HG03139 (cell line): ENCODE measurements around the gene STIM1.
"Not testable (repeated sequence)": the region's sequence is repeated elsewhere in the genome, so short reads cannot be mapped to it uniquely, and the experiment has no call there.

ENCODE experiments used
- ATAC-seq: cut with Tn5 transposase; IDR thresholded peaks from one replicate; pipeline ENCODE4 v1.9.1; 2021; ENCODE audit not compliant: unreplicated experiment

The STIM1 gene

GRCh38 chr11:3879967-3880542 lies 24.6 kb downstream of the STIM1 start:
- peak; percentile 41 for ATAC-seq

DNA sequence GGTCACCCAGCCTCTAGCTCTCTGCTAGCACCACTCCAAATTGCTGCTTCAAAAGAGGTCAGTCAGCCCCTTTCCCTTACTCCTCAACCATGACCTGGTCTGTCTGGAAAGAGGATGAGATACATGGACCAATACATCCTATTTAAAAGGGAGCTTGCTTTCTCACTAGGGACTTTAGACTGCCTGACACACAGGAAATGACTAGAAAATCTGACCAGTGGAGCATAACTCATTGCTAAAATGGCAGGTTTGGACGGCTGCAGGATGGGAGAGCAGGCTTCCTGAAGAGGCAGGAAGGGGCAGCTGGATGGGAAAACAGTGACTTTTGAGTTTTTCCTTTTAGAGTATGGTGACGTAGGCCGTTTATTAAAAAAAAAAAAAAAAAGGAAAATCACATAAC lies 25.3 kb downstream of the STIM1 start:
- ATAC-seq = no peak

DNA sequence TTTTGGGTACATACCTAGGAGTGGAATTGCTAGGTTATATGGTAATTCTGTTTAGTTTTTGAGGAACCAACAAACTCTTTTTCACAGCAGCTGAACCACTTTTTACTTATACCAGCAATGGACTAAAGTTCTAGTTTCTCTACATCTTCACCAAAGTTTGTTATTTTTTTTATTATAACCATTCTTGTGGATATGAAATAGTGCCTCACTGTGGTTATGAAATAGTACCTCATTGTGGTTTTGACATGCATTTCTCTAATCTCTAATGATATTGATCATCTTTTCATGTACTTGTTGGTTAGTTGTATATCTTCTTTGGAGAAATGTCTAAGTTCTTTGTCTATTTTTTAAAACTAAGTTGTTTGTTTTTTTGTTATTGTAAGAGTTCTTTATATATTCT lies 27.2 kb downstream of the STIM1 start:
- ATAC-seq = no peak

GRCh38 chr11:3885855-3886254 lies 30.4 kb downstream of the STIM1 start:
- ATAC-seq = no peak

DNA sequence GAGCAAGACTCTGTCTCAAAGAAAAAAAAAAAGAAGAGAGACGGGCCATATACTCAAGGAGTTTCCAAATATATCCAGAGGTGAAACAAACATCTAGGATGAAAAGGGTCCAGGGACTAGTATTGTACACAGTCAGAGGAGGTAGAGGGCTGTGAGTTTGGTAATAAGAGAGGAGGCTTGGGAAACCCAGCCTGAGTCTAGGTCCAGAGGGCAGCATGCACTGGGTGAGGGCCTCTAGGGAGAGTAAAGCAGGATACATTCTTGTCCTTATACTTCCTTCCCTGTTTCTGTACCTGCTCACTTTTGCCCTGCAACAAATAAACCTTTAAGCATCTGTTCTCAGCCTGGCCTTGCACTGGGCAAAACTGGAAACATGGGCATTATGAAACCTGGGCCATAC lies 31.5 kb downstream of the STIM1 start:
- no peak for ATAC-seq

GRCh38 chr11:3888876-3889275 lies 33.4 kb downstream of the STIM1 start:
- ATAC-seq = no peak

GRCh38 chr11:3890014-3890413 lies 34.5 kb downstream of the STIM1 start:
- no peak for ATAC-seq

- ATAC-seq = no peak
Measured at GRCh38 chr11:3890806-3891205, 35.3 kb downstream of the STIM1 start.

GRCh38 chr11:3891751-3892150 lies 36.3 kb downstream of the STIM1 start:
- ATAC-seq = no peak

DNA sequence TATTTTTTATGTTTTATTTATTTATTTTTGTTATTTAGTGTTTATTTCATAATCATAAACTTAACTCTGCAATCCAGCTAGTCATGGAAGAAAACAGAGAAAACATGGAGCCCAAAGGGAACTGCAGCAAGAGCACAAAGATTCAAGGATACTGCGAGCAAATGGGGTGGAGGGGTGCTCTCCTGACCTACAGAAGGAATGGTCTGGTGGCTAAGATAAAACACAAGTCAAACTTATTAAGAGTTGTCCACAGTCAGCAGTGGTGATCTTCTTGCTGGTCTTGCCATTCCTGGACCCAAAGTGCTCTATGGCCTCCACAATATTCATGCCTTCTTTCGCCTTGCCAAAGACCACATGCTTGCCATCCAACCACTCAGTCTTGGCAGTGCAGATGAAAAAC lies 36.7 kb downstream of the STIM1 start:
- no peak for ATAC-seq

GRCh38 chr11:3893311-3893710 lies 37.8 kb downstream of the STIM1 start:
- ATAC-seq = no peak

DNA sequence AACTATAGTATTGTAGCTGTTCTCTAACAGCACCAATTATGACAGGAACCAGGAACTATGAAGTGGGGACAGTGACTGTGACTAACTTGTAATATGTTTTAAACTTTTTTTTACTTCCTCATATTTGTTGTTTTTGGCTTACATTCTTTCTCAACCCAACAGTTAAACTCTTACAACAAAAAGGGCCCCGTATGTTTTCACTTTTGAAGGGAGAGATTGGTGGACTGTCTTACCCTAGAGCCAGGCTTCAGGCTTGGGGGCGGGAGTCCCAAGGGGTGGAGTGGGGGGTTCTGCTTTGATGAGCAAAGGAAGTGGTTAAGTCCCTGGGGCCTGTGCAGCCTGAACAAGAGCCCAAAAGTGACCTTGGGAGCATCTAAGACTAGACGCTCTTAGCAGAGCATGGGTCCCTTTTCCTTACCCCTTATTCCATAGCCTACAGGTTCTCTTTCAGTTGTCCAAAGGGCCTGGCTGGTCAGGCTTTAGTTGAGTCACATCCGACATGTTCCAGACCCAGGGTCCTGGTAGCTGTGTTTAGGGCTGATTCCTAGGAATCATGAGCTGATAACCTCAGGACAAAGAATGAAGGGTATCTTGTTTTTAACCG lies 38.8 kb downstream of the STIM1 start:
- peak; percentile 97 for ATAC-seq

DNA sequence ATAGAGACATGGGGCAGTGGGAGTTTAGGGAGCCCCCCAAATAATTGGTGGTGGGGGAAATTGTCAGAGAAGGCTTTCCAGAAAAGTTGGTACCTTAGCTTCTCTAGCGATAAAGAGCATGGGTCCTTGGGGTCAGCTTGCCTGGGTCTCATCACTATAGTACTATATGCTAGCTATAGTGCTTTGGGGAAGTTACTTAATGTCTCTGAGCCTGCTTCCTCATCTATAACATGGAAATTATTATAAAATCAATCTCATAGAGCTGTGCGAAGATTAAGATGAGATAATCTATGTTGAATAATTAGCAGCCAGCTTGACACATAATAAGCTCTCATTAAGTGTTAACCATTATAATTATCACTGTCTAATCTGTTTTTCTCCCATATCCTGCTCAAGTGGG lies 41.2 kb downstream of the STIM1 start:
- ATAC-seq = no peak

- not testable (repeated sequence) for ATAC-seq
Measured at GRCh38 chr11:3900230-3900629, 44.8 kb downstream of the STIM1 start.

DNA sequence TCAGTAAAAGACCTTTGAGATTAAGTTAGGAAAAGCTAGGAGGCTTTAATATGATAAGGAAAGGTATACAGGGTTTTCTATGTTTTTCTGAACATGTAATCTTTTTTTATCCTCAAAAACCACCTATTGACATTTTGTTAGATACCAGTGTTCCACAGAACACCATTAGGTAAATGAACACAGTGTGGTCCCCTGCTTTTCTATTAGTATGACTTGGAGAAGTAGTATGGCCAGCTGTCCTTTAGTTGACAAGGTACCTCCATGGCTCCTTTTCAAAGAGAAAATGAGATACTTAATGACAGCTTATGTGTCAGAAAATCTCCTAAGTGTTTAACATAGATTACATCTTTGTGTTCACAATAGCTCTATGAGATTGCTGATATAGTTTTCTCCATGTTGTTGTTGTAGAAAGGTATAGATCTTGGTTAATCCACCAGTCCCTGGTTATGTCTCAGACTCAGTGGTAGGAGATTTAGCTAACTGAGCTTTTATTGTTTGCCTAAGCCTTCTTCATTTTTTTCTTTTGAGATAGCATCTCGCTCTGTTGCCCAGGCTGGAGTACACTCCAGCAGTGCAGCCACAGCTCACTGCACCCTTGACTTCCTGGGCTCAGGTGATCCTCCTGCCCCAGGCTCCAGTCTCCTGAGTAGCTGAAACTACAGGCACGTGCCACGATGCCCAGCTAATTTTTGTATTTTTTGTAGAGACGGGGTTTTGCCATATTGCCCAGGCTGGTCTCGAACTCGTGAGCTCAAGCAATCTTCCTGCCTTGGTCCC lies 46.0 kb downstream of the STIM1 start:
- ATAC-seq = no peak

GRCh38 chr11:3902441-3902840 lies 47.0 kb downstream of the STIM1 start:
- ATAC-seq = no peak

GRCh38 chr11:3903207-3903896 lies 47.9 kb downstream of the STIM1 start:
- ATAC-seq = no peak

DNA sequence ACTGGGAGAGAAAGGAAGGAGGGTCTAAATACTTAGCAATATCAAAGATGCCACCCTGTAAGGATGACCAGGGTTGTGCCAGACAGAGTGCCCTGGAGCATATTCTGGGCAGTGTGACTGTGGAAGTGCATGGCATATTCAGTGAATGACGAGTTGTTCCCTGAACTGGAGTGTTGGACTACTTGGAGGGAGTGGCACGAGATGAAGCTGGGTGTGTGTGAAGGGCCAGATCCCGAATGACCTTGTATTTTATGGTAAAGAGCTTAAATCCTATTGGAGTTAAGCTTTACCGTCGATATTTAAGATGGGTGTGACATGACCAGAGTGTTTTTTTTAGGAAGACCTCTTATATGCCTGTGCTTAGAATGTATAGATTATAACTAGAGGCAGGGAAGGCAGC lies 48.8 kb downstream of the STIM1 start:
- no peak for ATAC-seq

DNA sequence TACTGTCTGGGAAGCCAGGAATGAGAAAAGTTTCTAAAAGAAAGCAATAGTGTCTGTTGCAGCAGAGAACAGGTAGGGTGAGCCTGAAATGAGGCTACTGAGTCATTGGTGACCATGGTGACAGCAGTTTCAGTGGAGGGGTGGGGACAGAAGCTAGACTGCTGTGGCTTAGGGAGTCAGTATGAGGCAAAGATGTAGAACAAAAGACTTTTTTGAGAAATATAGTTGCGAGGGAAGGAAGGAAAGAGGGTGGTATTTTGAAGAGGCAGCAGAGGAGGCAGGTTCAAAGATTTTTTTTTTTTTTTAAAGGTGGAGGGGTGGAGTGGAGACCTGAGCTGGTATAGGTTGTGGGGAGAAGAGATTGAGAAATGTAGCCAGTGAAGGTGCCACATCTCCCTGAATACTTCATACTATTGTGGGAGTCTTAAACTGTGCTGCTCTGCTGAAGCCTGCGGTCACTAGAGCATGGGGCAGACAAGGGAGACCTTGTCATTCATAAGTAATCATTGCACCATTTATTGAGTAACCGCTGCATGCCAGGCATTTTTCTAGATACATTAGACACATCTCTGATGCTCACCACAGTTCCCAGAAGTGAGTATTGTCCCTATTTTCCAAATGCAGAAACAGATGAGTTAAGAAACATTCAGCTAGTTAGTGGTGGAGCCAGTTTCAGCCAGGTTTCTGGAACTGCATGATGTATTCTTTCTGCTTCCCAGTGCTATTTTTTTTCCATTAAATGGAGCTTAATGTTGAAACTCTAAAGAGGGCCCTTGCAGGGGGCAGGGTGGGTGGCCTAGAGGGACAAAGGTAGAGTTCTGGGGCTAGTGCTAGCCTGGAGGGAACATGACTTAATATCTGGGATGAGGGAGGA lies 49.9 kb downstream of the STIM1 start:
- peak; percentile 56 for ATAC-seq

DNA sequence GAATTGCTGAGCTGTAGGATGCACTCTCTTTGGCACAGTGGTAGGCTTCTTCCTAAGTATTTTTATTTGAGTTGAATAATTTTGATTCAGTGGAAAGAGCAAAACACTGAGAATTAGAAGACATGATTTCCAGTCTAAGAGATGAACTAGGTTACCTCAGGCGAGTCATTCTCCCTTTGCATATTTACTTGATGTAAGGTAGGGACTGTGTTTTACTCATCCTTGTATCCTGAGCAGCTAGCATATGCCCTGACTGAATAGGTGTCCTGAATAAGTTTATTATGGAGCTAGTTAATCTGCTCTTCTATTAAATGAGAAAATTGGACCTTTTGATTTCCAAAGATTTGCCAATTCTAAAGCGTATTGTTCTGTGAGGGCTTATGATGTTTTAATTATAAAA lies 50.7 kb downstream of the STIM1 start:
- no peak for ATAC-seq

DNA sequence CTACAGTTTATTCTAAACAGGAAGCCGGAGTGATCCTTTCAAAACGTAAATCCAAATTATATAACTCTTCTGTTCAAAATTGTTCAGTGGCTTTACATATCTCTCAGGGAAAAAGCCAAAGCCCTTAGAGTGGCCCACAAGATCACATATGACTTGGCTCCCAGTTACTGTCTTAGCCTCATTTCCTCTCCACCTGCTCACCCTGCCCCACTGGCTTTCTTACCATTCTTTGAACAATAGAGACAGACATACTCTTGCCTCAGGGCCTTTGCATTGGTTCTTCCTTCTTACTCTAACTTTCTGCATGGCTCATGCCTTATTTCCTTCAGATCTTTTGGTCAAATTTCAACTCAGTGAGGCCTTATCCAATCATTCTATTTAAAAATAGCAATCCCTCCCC lies 52.1 kb downstream of the STIM1 start:
- no peak for ATAC-seq
